H1 (cell line): Measurements from ENCODE around the gene TRDN. TPM values are rescaled to one million over a fixed set of nuclear protein-coding genes. Genes with fewer than 3 reads are reported as not detected.

Source experiments
- CTCF ChIA-PET: fragments of 300-600 bp; sonication (Branson Sonifier 250); formaldehyde crosslinking; loops from one replicate; lab custom pipeline; 2021; ENCODE audit not compliant: partially characterized antibody; lab: Charles Lee
- POLR2A ChIA-PET: fragments of 300-600 bp; sonication (Branson Sonifier 250); formaldehyde crosslinking; loops from one replicate; lab custom pipeline; 2021; ENCODE audit warnings: inconsistent platforms; ENCODE audit not compliant: partially characterized antibody; lab: Charles Lee
- DNase-seq, 2 experiments: peaks; one replicate each; pipeline versions ENCODE4 v3.0.0 to v3.0.0-alpha.2; 2010 to 2022; ENCODE audit warnings: low spot score in 2 of 2, low read depth in 1 of 2, mixed read lengths in 1 of 2
- FAIRE-seq: peaks from 2 replicates; lab custom pipeline; 2011; peaks lifted over from hg19 to GRCh38; lab: Jason Lieb, UNC
- H2AFZ ChIP-seq: 2 replicates; pipeline ENCODE4 v1.8.1; 2012; ENCODE audit warnings: low read length, inconsistent platforms
- H2AK5ac ChIP-seq: 2 replicates; pipeline ENCODE4 v1.6.1; 2013; ENCODE audit warnings: low read depth, low read length
- H2BK120ac ChIP-seq: replicated peaks from 2 replicates; pipeline ENCODE3; 2013; ENCODE audit warnings: low read depth, low read length, inconsistent platforms
- H2BK12ac ChIP-seq: 2 replicates; pipeline ENCODE4 v1.6.1; 2013; ENCODE audit warnings: low read depth, low read length
- H2BK15ac ChIP-seq: 2 replicates; pipeline ENCODE4 v1.6.1; 2013; ENCODE audit warnings: low read length
- H2BK20ac ChIP-seq: 2 replicates; pipeline ENCODE4 v1.6.1; 2013; ENCODE audit warnings: low read length
- H2BK5ac ChIP-seq: 2 replicates; pipeline ENCODE4 v1.6.1; 2013; ENCODE audit warnings: low read depth, low read length
- H3K14ac ChIP-seq: 2 replicates; pipeline ENCODE4 v1.6.1; 2013; ENCODE audit warnings: inconsistent platforms; ENCODE audit not compliant: insufficient read length
- H3K18ac ChIP-seq: 2 replicates; pipeline ENCODE4 v1.6.1; 2013; ENCODE audit warnings: low read length; ENCODE audit errors: extremely low read depth
- H3K23ac ChIP-seq: 2 replicates; pipeline ENCODE4 v1.6.1; 2013; ENCODE audit warnings: inconsistent platforms; ENCODE audit not compliant: insufficient read length
- H3K23me2 ChIP-seq: 2 replicates; pipeline ENCODE4 v1.6.1; 2013; ENCODE audit warnings: low read depth, low read length
- H3K27ac ChIP-seq: 2 replicates; pipeline ENCODE4 v1.6.1; 2011; ENCODE audit warnings: low read depth, low read length, inconsistent platforms
- H3K27me3 ChIP-seq, 4 experiments: replicated peaks in 1 of 4; 1 replicate in 1 of 4; 2 replicates in 3 of 4; pipeline versions ENCODE4 v1.6.1 to v1.8.1; 2011 to 2013; ENCODE audit warnings: low read length in 3 of 4, mild to moderate bottlenecking in 3 of 4, inconsistent platforms in 2 of 4, mixed read lengths in 2 of 4, moderate library complexity in 1 of 4; ENCODE audit not compliant: control insufficient read depth in 3 of 4, insufficient read depth in 3 of 4; ENCODE audit errors: extremely low read depth in 1 of 4
- H3K36me3 ChIP-seq, 4 experiments: 2 replicates each; pipeline versions ENCODE4 v1.6.1 to v1.8.1; 2011 to 2013; ENCODE audit warnings: mild to moderate bottlenecking in 4 of 4, low read length in 3 of 4, moderate library complexity in 2 of 4, control low read depth in 1 of 4, inconsistent platforms in 1 of 4; ENCODE audit not compliant: insufficient read depth in 4 of 4, control insufficient read depth in 2 of 4
- H3K4ac ChIP-seq: replicated peaks from 2 replicates; pipeline ENCODE3; 2013; ENCODE audit warnings: low read length, low read depth, mixed read lengths, inconsistent platforms; ENCODE audit not compliant: insufficient read length
- H3K4me1 ChIP-seq, 4 experiments: replicated peaks in 1 of 4; 1 replicate in 1 of 4; 2 replicates in 3 of 4; pipeline versions ENCODE4 v1.6.1 to v1.8.1; 2011 to 2013; ENCODE audit warnings: low read length in 3 of 4, inconsistent platforms in 2 of 4, mixed read lengths in 1 of 4; ENCODE audit not compliant: insufficient read depth in 4 of 4, control insufficient read depth in 3 of 4
- H3K4me2 ChIP-seq, 2 experiments: 2 replicates each; pipeline versions ENCODE4 v1.6.1 to v1.8.1; 2011 to 2013; ENCODE audit warnings: low read depth in 2 of 2, low read length in 2 of 2, control low read depth in 1 of 2, inconsistent platforms in 1 of 2, mild to moderate bottlenecking in 1 of 2; ENCODE audit not compliant: insufficient read depth in 1 of 2
- H3K4me3 ChIP-seq, 4 experiments: fragments of 200-600, 300-600 bp in 1 of 4; sonication (generic), shearing (Covaris generic), sonication (Bioruptor Twin) in 1 of 4; 2 replicates each; pipeline versions ENCODE4 v1.5.1 to v1.8.1; 2011 to 2016; ENCODE audit warnings: low read length in 4 of 4, low read depth in 3 of 4, control low read depth in 2 of 4, inconsistent platforms in 2 of 4, mild to moderate bottlenecking in 2 of 4, mixed read lengths in 1 of 4, moderate library complexity in 1 of 4; ENCODE audit not compliant: insufficient read depth in 2 of 4; ENCODE audit errors: extremely low read depth in 1 of 4
- H3K56ac ChIP-seq: replicated peaks from 2 replicates; pipeline ENCODE3; 2013; ENCODE audit warnings: low read depth, mild to moderate bottlenecking, mixed read lengths, low read length, inconsistent platforms; ENCODE audit not compliant: insufficient read length
- H3K79me1 ChIP-seq: 2 replicates; pipeline ENCODE4 v1.6.1; 2013; ENCODE audit warnings: low read depth, low read length, control low read depth
- H3K79me2 ChIP-seq, 2 experiments: 2 replicates each; pipeline versions ENCODE4 v1.6.1 to v1.8.1; 2012 to 2013; ENCODE audit warnings: low read length in 2 of 2, mild to moderate bottlenecking in 2 of 2, inconsistent platforms in 1 of 2; ENCODE audit not compliant: insufficient read depth in 2 of 2, control insufficient read depth in 1 of 2
- H3K9ac ChIP-seq, 4 experiments: replicated peaks in 1 of 4; 1 replicate in 1 of 4; 2 replicates in 3 of 4; pipeline versions ENCODE4 v1.6.1 to v1.8.1; 2011 to 2013; ENCODE audit warnings: low read depth in 3 of 4, low read length in 3 of 4, control low read depth in 2 of 4, mild to moderate bottlenecking in 2 of 4, moderate library complexity in 2 of 4, inconsistent platforms in 1 of 4; ENCODE audit errors: extremely low read depth in 1 of 4
- H3K9me3 ChIP-seq, 2 experiments: 2 replicates each; pipeline versions ENCODE4 v1.6.1 to v1.8.1; 2012 to 2013; ENCODE audit warnings: mild to moderate bottlenecking in 2 of 2, moderate library complexity in 2 of 2, control low read depth in 1 of 2, inconsistent platforms in 1 of 2, low read depth in 1 of 2, low read length in 1 of 2, mixed read lengths in 1 of 2; ENCODE audit not compliant: insufficient read depth in 2 of 2
- H4K20me1 ChIP-seq, 2 experiments: replicated peaks in 1 of 2; 2 replicates each; pipeline versions ENCODE3 to v1.8.1; 2011 to 2013; ENCODE audit warnings: inconsistent platforms in 2 of 2, low read length in 2 of 2, mild to moderate bottlenecking in 1 of 2; ENCODE audit not compliant: insufficient read depth in 2 of 2, control insufficient read depth in 1 of 2
- H4K5ac ChIP-seq: 2 replicates; pipeline ENCODE4 v1.6.1; 2013; ENCODE audit warnings: low read length, low read depth, mixed read lengths, inconsistent platforms; ENCODE audit not compliant: insufficient read length
- H4K8ac ChIP-seq: 2 replicates; pipeline ENCODE4 v1.8.0; 2013; ENCODE audit warnings: mild to moderate bottlenecking, moderate library complexity, low read length, inconsistent platforms; ENCODE audit not compliant: insufficient read depth; ENCODE audit errors: extremely low read depth
- H4K91ac ChIP-seq: replicated peaks from 2 replicates; pipeline ENCODE3; 2013; ENCODE audit warnings: low read length, mixed read lengths, inconsistent platforms; ENCODE audit not compliant: insufficient read length
- ATF2 ChIP-seq: IDR thresholded peaks from 2 replicates; pipeline ENCODE4 v1.6.1; 2012; ENCODE audit warnings: low read length, inconsistent platforms
- POU5F1 ChIP-seq: IDR thresholded peaks from 2 replicates; pipeline ENCODE4 v1.6.1; 2011; ENCODE audit warnings: low read depth, mild to moderate bottlenecking, low read length, moderate library complexity
- RBBP5 ChIP-seq: IDR thresholded peaks from 2 replicates; pipeline ENCODE4 v1.7.1; 2012; ENCODE audit warnings: low read depth, mild to moderate bottlenecking, inconsistent platforms, low read length, moderate library complexity, borderline replicate concordance
- WGBS, 2 experiments: shearing (Covaris generic) in 1 of 2; methylation state at CpG; one replicate each; pipeline versions ENCODE4 v1.1.6 to v1.1.7; 2013 to 2015; ENCODE audit warnings: low lambda C conversion rate in 2 of 2, mixed read lengths in 2 of 2, inconsistent platforms in 1 of 2, low coverage in 1 of 2, missing lambda C conversion rate in 1 of 2; ENCODE audit not compliant: insufficient replicate concordance in 2 of 2, insufficient coverage in 1 of 2, insufficient read length in 1 of 2; ENCODE audit errors: extremely low coverage in 1 of 2, missing lambda C conversion rate in 1 of 2; 5-methylcytosine and 5-hydroxymethylcytosine counted together
- polyA plus RNA-seq, 7 experiments: library from polyadenylated mRNA; depleted of rRNA in 3 of 7; stranded (reverse) in 5 of 7; unstranded in 2 of 7; fragments of >200 nt in 5 of 7; fragments of 200-250 nt in 2 of 7; gene quantifications; 1 replicate in 5 of 7; 2 replicates in 1 of 7; 4 replicates in 1 of 7; pipeline versions ENCODE4 v1.2.1 to v1.2.3, GENCODE V29; 2011 to 2013; ENCODE audit warnings: missing spikeins in 2 of 7, mixed read lengths in 2 of 7
- total RNA-seq: library from RNA; stranded (reverse); fragmentation: NEBNext Ultra II Directional; extraction: Animal tissue kit (Norgen Biotek cat#: 25700); gene quantifications from 2 replicates; pipeline ENCODE4 v1.2.1, GENCODE V29; 2021

Gene TRDN
- total and polyA plus RNA-seq, 2 of the 8 experiments (the other 6 are each of a cell fraction or from before 2014, with no cell fraction given), result 1.6 to 41.6 TPM

- TF ChIP-seq RBBP5 (no peak), POU5F1 (no peak), ATF2 (no peak)
- DNase-seq (no peak), FAIRE-seq (no peak)
- Histone ChIP-seq H2BK20ac (no peak overlapping the region), H3K4ac (no peak overlapping the region), H2BK15ac (no peak overlapping the region), H3K4me2 (no peak overlapping the region), H3K23me2 (no peaks in the 10 kb centered on the region), H3K23ac (no peak overlapping the region), H3K56ac (no peak overlapping the region), H4K8ac (no peak overlapping the region), H3K9me3 (no peaks in the 10 kb centered on the region), H3K27me3 (peaks cover 0 to 1% (median 0%) of the 10 kb centered on the region in 4 experiments; a peak in 1 of 7 replicates), H3K27ac (no peak overlapping the region), H3K14ac (no peak overlapping the region), H4K20me1 (no peaks in the 10 kb centered on the region), H3K4me1 (no peaks in the 10 kb centered on the region), H3K4me3 (no peak overlapping the region), H2AK5ac (no peak overlapping the region), H3K36me3 (no peaks in the 10 kb centered on the region), H3K18ac (no peak overlapping the region), H2BK120ac (no peak overlapping the region), H2BK5ac (no peak overlapping the region), H3K79me1 (no peaks in the 10 kb centered on the region), H3K9ac (no peak overlapping the region), H4K5ac (no peak overlapping the region), H4K91ac (no peak overlapping the region), H2AFZ (0 out of 2 replicates have a peak overlapping the region, but pooled peaks have one; percentile 72), H3K79me2 (no peaks in the 10 kb centered on the region), H2BK12ac (no peak overlapping the region)
- CTCF ChIA-PET, result no interaction called here
- 87 to 100% methylated on average over 2 to 7 of the region's 7 CpGs for WGBS, 2 experiments
- POLR2A ChIA-PET, result no interaction called here
Measured at GRCh38 chr6:123321020-123321419, 315.7 kb downstream of the TRDN start.
